PC-3 (cell line): ENCODE measurements around the gene SLC44A5.

Source experiments
- EZH2 ChIP-seq: fragments of 300-600 bp; sonication (generic); IDR thresholded peaks from one replicate; pipeline ENCODE4 v1.6.1; 2017; ENCODE audit warnings: antibody characterized with exemption, mild to moderate bottlenecking, low read length; ENCODE audit not compliant: unreplicated experiment
- TF ChIP-seq, protein P1 (sequence below): fragments of 300-600 bp; sonication (generic); conservative IDR thresholded peaks from 2 replicates; pipeline ENCODE4 v1.5.1; 2017; ENCODE audit warnings: antibody characterized with exemption, low read depth, mild to moderate bottlenecking, low read length

DNA sequence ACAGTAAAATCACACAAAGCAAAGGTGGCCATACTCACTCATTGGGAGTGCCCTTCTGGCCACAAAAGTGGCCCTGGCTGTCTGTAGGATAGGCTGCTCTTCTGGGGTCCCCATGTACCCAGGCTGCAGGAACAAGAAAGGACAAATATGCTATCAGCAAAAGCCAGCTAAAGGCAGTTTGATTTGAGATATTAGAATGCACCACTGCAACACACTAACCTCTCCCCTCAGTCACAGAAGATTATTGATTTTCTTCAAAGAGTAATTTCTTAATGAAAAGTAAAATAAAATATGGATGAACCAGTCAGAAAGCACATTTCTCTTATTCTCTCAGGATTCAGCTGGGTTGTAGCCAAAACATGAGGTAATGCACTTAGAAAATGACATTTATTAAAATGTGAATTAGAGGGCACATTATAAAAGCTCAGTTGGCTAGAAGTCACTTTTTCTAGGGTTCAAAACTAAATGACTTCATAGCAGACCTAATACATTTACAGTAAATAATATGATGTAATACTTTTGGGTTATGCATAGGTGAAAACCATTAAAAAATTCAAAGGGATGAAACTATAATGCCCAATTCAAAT is 335.9 kb downstream of the SLC44A5 start:
- no peak for TF ChIP-seq EZH2
- TF ChIP-seq, protein P1, sequence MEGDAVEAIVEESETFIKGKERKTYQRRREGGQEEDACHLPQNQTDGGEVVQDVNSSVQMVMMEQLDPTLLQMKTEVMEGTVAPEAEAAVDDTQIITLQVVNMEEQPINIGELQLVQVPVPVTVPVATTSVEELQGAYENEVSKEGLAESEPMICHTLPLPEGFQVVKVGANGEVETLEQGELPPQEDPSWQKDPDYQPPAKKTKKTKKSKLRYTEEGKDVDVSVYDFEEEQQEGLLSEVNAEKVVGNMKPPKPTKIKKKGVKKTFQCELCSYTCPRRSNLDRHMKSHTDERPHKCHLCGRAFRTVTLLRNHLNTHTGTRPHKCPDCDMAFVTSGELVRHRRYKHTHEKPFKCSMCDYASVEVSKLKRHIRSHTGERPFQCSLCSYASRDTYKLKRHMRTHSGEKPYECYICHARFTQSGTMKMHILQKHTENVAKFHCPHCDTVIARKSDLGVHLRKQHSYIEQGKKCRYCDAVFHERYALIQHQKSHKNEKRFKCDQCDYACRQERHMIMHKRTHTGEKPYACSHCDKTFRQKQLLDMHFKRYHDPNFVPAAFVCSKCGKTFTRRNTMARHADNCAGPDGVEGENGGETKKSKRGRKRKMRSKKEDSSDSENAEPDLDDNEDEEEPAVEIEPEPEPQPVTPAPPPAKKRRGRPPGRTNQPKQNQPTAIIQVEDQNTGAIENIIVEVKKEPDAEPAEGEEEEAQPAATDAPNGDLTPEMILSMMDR = no peak
